Tibial nerve (tissue), 4 donors: ENCODE data around the gene TM4SF18.

ENCODE experiments used
- EP300 ChIP-seq, 2 donors: sonication (generic); formaldehyde crosslinking; IDR thresholded peaks; one replicate each; pipeline ENCODE4 v1.6.1; 2017; ENCODE audit warnings: antibody characterized with exemption in 2 of 2, mild to moderate bottlenecking in 1 of 2
- TF ChIP-seq, protein P1 (sequence below), 5 experiments: fragments of 200-600 bp in 3 of 5; fragments of 450-650 bp in 2 of 5; sonication (generic) in 3 of 5; IDR thresholded peaks; one replicate each; pipeline ENCODE4 v1.5.1; 2016 to 2019; ENCODE audit warnings: antibody characterized with exemption in 5 of 5, mild to moderate bottlenecking in 3 of 5, moderate library complexity in 2 of 5

DNA sequence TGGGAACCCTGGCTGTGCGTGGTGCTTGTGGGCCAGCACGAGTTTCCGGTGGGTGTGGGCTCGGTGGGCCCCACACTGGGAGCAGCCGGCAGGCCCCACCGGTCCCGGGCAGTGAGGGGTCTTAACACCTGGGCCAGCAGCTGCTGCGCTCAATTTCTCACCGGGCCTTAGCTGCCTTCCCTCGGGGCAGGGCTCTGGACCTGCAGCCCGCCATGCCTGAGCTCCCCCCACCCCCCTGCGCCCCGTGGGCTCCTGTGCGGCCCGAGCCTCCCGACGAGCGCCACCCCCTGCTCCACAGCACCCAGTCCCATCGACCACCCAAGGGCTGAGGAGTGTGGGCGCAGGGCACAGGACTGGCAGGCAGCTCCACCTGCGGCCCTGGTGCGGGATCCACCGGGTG, 49.4 kb downstream of the TM4SF18 start:
- TF ChIP-seq, protein P1, sequence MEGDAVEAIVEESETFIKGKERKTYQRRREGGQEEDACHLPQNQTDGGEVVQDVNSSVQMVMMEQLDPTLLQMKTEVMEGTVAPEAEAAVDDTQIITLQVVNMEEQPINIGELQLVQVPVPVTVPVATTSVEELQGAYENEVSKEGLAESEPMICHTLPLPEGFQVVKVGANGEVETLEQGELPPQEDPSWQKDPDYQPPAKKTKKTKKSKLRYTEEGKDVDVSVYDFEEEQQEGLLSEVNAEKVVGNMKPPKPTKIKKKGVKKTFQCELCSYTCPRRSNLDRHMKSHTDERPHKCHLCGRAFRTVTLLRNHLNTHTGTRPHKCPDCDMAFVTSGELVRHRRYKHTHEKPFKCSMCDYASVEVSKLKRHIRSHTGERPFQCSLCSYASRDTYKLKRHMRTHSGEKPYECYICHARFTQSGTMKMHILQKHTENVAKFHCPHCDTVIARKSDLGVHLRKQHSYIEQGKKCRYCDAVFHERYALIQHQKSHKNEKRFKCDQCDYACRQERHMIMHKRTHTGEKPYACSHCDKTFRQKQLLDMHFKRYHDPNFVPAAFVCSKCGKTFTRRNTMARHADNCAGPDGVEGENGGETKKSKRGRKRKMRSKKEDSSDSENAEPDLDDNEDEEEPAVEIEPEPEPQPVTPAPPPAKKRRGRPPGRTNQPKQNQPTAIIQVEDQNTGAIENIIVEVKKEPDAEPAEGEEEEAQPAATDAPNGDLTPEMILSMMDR (IDR thresholded peaks at IDR 0.05): no peak
- no peak for TF ChIP-seq EP300 (IDR thresholded peaks at IDR 0.05)
